ENCODE data around the gene TCEAL2.

DNA sequence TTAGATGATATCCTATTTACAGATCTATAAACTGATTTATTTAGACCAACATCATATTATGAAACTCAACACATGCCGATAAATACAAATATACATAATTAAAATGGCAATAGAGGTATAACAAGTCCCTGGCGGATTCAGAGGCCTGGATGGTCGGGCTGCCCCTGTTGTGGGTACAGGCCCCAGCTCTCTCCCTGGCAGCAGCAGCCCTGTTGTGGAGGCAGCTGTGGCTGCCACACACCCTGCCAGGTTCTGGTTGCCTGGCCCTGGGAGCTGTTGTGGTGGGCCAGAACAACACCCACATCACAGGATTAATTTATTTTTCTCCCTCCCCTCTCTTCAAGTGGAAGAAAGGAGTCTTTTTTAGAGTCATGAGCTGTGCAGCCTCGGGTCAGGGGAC, 12.1 kb upstream of the TCEAL2 start:
- TF ChIP-seq, protein P1, sequence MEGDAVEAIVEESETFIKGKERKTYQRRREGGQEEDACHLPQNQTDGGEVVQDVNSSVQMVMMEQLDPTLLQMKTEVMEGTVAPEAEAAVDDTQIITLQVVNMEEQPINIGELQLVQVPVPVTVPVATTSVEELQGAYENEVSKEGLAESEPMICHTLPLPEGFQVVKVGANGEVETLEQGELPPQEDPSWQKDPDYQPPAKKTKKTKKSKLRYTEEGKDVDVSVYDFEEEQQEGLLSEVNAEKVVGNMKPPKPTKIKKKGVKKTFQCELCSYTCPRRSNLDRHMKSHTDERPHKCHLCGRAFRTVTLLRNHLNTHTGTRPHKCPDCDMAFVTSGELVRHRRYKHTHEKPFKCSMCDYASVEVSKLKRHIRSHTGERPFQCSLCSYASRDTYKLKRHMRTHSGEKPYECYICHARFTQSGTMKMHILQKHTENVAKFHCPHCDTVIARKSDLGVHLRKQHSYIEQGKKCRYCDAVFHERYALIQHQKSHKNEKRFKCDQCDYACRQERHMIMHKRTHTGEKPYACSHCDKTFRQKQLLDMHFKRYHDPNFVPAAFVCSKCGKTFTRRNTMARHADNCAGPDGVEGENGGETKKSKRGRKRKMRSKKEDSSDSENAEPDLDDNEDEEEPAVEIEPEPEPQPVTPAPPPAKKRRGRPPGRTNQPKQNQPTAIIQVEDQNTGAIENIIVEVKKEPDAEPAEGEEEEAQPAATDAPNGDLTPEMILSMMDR (conservative IDR thresholded peaks at IDR 0.05 in 1 of 2, IDR thresholded peaks at IDR 0.05 in 1 of 2; ENCODE audit: extremely low read depth in 1 of 2, insufficient read depth in 1 of 2, low read depth in 1 of 2, low read length in 2 of 2), result no peak
- TF ChIP-seq EZH2 (IDR thresholded peaks at IDR 0.05; ENCODE audit: borderline replicate concordance, low read length), result no peak
